B cell (primary cell): Measurements from ENCODE around the gene BACH2.

Source experiments
- CTCF ChIP-seq: fragments of 200-600 bp; IDR thresholded peaks from one replicate; pipeline ENCODE4 v1.8.0; 2022; ENCODE audit warnings: antibody characterized with exemption, mild to moderate bottlenecking
- EZH2 ChIP-seq: IDR thresholded peaks from 2 replicates; pipeline ENCODE4 v1.6.1; 2012; ENCODE audit warnings: borderline replicate concordance, low read depth, mild to moderate bottlenecking, moderate library complexity, low read length; ENCODE audit not compliant: insufficient read depth, poor library complexity, severe bottlenecking

GRCh38 chr6:90263633-90264032 lies 33.0 kb downstream of the BACH2 start:
- TF ChIP-seq CTCF (no peak), EZH2 (no peak)
